OCI-LY1 (cell line): ENCODE data around the gene HOXC11.

Experiments used
- EZH2 ChIP-seq: fragments of 200-600 bp; sonication (generic), shearing (Covaris generic); IDR thresholded peaks from 2 replicates; pipeline ENCODE4 v1.8.0; 2017; ENCODE audit warnings: borderline replicate concordance, mixed run types, mild to moderate bottlenecking, antibody characterized with exemption, low read length, moderate library complexity, mixed read lengths
- TF ChIP-seq, protein P1 (sequence below): fragments of 200-600 bp; sonication (generic), shearing (Covaris generic); IDR thresholded peaks from 2 replicates; pipeline ENCODE4 v1.5.1; 2017; ENCODE audit warnings: mild to moderate bottlenecking, antibody characterized with exemption, low read length, moderate library complexity, mixed read lengths

DNA sequence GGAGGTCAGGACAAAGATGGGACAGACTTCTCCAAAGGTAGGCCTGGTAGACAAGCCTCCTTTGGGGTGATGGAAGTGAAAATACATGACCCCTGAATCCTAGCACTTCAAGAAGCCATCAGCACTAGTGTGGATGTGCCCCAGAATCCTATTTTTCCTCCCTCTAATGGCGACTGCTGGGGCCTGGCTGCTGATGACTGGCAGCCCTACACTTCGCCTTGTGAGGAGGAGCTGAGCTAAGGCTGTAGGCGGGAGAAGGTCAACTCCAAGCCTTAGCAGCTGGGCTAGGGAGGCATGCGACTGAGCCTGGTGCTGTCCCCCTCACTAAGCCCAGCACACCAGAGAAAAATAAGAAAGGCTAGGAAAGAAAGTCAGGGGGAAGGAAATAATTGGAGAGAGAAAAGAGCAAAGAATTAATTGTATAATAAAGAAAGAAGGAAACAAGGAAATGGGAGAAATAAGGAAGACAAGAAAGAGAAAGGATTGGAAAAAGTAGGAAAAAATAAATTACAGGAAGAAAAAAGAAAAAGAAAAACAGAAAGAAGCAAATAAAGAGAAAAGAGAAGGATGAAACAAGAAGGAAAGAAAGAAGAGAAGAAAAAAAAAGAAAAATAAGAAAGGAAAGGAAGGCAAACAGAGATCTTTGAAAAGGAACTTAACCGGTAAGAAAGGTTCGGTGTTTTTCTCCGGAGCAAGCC, 7.3 kb downstream of the HOXC11 start:
- TF ChIP-seq, protein P1, sequence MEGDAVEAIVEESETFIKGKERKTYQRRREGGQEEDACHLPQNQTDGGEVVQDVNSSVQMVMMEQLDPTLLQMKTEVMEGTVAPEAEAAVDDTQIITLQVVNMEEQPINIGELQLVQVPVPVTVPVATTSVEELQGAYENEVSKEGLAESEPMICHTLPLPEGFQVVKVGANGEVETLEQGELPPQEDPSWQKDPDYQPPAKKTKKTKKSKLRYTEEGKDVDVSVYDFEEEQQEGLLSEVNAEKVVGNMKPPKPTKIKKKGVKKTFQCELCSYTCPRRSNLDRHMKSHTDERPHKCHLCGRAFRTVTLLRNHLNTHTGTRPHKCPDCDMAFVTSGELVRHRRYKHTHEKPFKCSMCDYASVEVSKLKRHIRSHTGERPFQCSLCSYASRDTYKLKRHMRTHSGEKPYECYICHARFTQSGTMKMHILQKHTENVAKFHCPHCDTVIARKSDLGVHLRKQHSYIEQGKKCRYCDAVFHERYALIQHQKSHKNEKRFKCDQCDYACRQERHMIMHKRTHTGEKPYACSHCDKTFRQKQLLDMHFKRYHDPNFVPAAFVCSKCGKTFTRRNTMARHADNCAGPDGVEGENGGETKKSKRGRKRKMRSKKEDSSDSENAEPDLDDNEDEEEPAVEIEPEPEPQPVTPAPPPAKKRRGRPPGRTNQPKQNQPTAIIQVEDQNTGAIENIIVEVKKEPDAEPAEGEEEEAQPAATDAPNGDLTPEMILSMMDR, result no peak
- no peak for TF ChIP-seq EZH2
